IMR-90 (cell line): ENCODE results near the gene PATE4.
"Not testable (repeated sequence)": the region's sequence is repeated elsewhere in the genome, so short reads cannot be mapped to it uniquely, and the experiment has no call there.

Experiments used
- BHLHE40 ChIP-seq: fragments of 150-350 bp; IDR thresholded peaks from 2 replicates; pipeline ENCODE4 v1.6.1; 2016; ENCODE audit warnings: mild to moderate bottlenecking, low read depth, low read length
- FOS ChIP-seq: fragments of 150-350 bp; IDR thresholded peaks from 2 replicates; pipeline ENCODE4 v1.6.1; 2016; ENCODE audit warnings: low read depth, low read length
- MAFK ChIP-seq: IDR thresholded peaks from 2 replicates; pipeline ENCODE4 v1.6.1; 2012; ENCODE audit warnings: low read depth, low read length, improper control_type of control experiment
- POLR2A ChIP-seq: IDR thresholded peaks from 2 replicates; pipeline ENCODE4 v1.6.1; 2012; ENCODE audit warnings: mild to moderate bottlenecking, low read depth, low read length
- RAD21 ChIP-seq: IDR thresholded peaks from 2 replicates; pipeline ENCODE4 v1.6.1; 2012; ENCODE audit warnings: low read length, improper control_type of control experiment
- RCOR1 ChIP-seq: IDR thresholded peaks from 2 replicates; pipeline ENCODE4 v1.6.1; 2012; ENCODE audit warnings: mild to moderate bottlenecking, low read length, improper control_type of control experiment; ENCODE audit not compliant: insufficient replicate concordance
- RFX5 ChIP-seq: IDR thresholded peaks from 2 replicates; pipeline ENCODE4 v1.8.0; 2012; ENCODE audit warnings: low read depth, mild to moderate bottlenecking, low read length, moderate library complexity
- TF ChIP-seq, protein P1 (sequence below): conservative IDR thresholded peaks from 2 replicates; pipeline ENCODE4 v1.5.1; 2012; ENCODE audit warnings: mild to moderate bottlenecking, low read depth, low read length, improper control_type of control experiment
- TF ChIP-seq, protein P2 (sequence below): fragments of 150-350 bp; IDR thresholded peaks from 2 replicates; pipeline ENCODE4 v1.6.1; 2017; ENCODE audit warnings: mild to moderate bottlenecking, antibody characterized with exemption, low read length, low read depth
- TF ChIP-seq, protein P3 (sequence below): fragments of 150-350 bp; IDR thresholded peaks from 2 replicates; pipeline ENCODE4 v1.6.1; 2016; ENCODE audit warnings: low read depth, mild to moderate bottlenecking, low read length, moderate library complexity, borderline replicate concordance

DNA sequence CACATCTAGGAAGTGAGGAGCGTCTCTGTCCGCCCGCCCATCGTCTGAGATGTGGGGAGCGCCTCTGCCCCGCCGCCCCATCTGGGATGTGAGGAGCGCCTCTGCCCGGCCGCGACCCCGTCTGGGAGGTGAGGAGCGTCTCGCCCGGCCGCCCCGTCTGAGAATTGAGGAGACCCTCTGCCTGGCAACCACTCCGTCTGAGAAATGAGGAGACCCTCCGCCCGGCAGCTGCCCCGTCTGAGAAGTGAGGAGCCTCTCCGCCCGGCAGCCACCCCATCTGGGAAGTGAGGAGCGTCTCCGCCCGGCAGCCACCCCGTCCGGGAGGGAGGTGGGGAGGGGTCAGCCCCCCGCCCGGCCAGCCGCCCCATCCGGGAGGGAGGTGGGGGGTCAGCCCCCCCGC lies 29.7 kb downstream of the PATE4 start:
- TF ChIP-seq, protein P1, sequence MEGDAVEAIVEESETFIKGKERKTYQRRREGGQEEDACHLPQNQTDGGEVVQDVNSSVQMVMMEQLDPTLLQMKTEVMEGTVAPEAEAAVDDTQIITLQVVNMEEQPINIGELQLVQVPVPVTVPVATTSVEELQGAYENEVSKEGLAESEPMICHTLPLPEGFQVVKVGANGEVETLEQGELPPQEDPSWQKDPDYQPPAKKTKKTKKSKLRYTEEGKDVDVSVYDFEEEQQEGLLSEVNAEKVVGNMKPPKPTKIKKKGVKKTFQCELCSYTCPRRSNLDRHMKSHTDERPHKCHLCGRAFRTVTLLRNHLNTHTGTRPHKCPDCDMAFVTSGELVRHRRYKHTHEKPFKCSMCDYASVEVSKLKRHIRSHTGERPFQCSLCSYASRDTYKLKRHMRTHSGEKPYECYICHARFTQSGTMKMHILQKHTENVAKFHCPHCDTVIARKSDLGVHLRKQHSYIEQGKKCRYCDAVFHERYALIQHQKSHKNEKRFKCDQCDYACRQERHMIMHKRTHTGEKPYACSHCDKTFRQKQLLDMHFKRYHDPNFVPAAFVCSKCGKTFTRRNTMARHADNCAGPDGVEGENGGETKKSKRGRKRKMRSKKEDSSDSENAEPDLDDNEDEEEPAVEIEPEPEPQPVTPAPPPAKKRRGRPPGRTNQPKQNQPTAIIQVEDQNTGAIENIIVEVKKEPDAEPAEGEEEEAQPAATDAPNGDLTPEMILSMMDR: not testable (repeated sequence)
- not testable (repeated sequence) for TF ChIP-seq POLR2A, BHLHE40, FOS, RFX5, MAFK, RAD21, RCOR1
- TF ChIP-seq, protein P2, sequence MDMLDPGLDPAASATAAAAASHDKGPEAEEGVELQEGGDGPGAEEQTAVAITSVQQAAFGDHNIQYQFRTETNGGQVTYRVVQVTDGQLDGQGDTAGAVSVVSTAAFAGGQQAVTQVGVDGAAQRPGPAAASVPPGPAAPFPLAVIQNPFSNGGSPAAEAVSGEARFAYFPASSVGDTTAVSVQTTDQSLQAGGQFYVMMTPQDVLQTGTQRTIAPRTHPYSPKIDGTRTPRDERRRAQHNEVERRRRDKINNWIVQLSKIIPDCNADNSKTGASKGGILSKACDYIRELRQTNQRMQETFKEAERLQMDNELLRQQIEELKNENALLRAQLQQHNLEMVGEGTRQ: not testable (repeated sequence)
- TF ChIP-seq, protein P3, sequence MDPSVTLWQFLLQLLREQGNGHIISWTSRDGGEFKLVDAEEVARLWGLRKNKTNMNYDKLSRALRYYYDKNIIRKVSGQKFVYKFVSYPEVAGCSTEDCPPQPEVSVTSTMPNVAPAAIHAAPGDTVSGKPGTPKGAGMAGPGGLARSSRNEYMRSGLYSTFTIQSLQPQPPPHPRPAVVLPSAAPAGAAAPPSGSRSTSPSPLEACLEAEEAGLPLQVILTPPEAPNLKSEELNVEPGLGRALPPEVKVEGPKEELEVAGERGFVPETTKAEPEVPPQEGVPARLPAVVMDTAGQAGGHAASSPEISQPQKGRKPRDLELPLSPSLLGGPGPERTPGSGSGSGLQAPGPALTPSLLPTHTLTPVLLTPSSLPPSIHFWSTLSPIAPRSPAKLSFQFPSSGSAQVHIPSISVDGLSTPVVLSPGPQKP: not testable (repeated sequence)
